GM18951 (cell line): ENCODE results near the gene KMT2C.

ENCODE experiments used
- POLR2A ChIP-seq: IDR thresholded peaks from 4 replicates; pipeline ENCODE4 v1.6.1; 2011; ENCODE audit warnings: mild to moderate bottlenecking; ENCODE audit not compliant: insufficient read length, insufficient read depth; ENCODE audit errors: extremely low read depth
- in situ Hi-C: fragments of 300-500 bp; cut with MboI; formaldehyde crosslinking; loops from one replicate; pipeline ENCODE4 v1.12.0; 2022; ENCODE audit warnings: low sequenced_read_pairs, mixed read lengths, inconsistent platforms; ENCODE audit not compliant: unreplicated experiment

KMT2C gene

DNA sequence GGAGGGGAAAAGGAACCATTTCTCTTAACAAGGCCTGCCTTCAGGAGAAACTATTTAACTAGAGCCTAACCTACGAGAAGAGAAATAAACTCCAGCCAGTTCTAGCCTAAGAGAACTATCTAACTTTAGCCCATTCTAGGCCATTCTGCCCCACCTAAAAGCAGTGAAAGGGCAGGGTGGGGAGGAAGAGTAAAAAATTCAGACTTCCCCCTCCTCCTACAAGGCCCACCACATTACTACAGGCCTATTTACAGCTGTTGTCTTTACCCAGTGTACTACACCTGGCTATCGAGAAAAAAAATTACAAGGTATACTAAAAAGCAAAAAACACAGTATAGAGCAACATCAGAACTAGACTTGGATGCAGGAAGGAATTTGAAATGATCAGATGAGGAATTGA, 93.0 kb downstream of the KMT2C start:
- TF ChIP-seq POLR2A: no peak
- in situ Hi-C loops: no loop called here

DNA sequence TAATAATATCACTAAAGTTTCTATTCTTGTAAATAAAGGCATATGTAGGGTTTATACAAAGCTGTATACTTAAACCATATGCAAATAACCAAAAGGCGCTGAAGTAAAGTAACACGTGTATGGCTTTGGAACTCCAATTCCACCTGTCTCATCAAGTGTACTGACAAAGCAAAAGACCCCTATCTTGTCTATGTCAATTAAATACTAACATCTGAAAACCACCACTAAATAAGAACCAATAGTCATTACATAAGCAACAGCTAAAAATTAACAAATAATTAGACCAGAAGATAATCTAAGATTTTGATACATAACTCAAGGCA, 93.9 kb downstream of the KMT2C start:
- in situ Hi-C loops: no loop called here
- no peak for TF ChIP-seq POLR2A

GRCh38 chr7:152341039-152341913, 94.5 kb downstream of the KMT2C start:
- no peak for TF ChIP-seq POLR2A
- in situ Hi-C loops: no loop called here

DNA sequence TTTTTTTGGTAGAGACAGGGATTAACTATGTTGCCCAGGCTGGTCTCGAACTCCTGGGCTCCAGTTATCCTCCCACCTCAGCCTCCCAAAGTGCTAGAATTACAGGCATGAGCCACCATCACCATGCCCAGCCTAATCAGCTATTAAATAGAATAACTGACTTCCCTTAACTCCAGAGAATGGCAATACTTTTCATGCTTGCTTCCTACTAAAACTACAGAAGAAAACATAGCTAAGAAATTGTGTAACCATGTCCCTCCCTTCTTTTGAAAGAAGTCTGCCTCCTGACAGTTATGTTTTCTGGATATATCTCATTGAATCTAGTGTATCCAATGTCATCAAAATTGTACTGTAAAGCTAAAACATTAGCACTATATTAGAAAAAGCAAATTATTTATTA, 95.6 kb downstream of the KMT2C start:
- in situ Hi-C loops: no loop called here
- no peak for TF ChIP-seq POLR2A

- in situ Hi-C loops: no loop called here
- no peak for TF ChIP-seq POLR2A
Measured at GRCh38 chr7:152338561-152338960, 97.2 kb downstream of the KMT2C start.

DNA sequence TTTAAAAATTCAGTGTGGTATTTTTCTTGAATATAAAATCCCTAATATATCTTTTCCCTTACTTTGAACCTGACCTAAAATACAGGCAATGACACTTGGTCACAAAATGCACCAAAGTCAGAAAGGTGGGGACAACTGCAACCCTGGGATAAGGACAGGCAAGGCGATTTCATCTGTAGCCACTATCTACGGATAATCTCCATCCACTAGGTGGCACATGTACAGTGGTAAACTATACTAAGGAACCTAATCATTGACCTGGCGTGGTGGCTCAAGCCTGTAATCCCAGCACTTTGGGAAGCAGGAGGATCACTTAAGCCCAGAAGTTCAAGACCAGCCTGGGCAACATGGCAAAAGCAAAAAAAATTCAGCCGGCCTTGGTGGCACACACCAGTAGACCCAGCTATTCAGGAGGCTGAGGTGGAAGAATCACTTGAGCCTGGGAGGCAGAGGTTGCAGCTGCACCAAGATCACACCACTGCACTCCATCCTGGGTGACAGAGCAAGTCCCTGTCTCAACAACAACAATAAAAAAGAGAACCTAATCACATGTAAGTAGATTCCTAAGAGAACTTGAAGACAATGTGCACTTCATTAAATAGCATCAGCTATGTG, 98.9 kb downstream of the KMT2C start:
- in situ Hi-C loops: no loop called here
- no peak for TF ChIP-seq POLR2A

- no peak for TF ChIP-seq POLR2A
- in situ Hi-C loops: no loop called here
Measured at GRCh38 chr7:152335900-152336571, 99.8 kb downstream of the KMT2C start.

DNA sequence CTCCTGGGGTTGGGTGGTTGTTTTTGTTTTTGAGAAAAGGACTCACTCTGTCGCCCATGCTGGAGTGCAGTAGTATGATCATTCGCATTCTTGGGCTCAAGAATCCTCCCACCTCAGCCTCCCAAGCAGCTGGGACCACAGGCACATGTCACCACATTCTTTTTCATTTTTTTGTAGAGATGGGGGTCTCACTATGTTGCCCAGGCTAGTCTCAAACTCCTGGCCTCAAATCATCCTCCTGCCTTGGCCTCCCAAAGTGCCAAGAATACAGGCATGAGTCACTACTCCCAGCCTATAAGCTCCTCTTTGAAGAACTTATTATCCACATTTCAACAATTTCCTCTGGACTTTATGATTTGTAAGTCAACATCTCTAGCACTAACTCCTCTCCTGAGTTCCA, 102.7 kb downstream of the KMT2C start:
- no peak for TF ChIP-seq POLR2A
- in situ Hi-C loops: no loop called here

GRCh38 chr7:152330827-152331226, 105.0 kb downstream of the KMT2C start:
- TF ChIP-seq POLR2A: no peak
- in situ Hi-C loops: no loop called here

DNA sequence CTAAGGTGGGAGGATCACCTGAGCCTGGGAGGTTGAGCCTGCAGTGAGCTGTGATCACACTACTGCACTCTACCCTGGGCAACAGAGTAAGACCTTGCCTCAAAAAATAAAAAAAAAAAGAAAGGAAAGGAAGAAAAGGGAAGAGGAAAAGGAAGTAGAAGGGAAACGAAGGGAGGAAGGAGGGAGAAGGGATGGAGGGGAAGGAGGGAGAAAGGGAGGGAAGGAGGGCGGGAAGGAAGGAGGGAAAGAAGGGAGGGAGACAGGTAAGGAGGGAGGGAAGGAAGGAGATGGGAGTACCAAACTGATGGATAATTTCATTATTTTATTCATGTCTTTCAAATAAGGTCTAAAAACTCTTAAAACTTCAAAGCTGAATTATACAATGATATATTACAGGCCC, 106.3 kb downstream of the KMT2C start:
- in situ Hi-C loops: no loop called here
- no peak for TF ChIP-seq POLR2A

GRCh38 chr7:152328234-152328633, 107.6 kb downstream of the KMT2C start:
- in situ Hi-C loops: no loop called here
- TF ChIP-seq POLR2A: no peak

- no peak for TF ChIP-seq POLR2A
- in situ Hi-C loops: no loop called here
Measured at GRCh38 chr7:152315845-152316244, 120.0 kb downstream of the KMT2C start.

DNA sequence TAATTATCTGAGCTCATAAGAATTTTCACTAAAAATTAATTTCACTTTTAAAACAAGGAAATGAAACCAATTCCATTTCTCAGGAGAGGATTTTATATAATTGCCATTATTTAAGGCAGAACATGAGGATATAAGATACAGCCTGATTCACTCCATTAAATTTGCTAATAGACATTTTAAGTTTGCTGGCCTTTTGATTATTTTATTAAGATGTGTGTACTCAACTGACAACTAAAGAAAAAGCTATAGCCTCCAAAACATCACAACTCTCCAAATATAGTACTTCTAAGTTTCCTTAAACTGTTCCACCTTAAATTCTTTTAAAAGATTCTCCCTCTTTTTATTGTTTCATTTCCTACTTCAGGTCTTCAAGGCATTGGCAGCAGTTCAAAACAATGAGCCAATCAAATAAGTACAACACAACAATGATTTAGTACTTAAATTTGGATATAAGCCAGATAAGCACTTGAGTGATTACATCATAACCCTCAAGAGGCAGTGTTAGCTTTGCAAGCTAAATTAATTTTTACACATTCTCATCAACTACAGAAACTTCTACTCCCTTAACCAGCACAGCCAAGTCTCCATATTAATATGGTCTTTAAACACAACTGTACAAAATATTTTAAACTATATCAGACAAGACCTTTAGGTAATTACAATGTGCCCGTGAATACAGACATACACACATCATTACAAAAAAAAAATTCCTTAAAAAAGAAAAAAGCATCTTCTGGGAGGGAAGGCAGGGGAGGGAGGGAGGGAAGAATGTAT, 121.8 kb downstream of the KMT2C start:
- in situ Hi-C loops: no loop called here
- TF ChIP-seq POLR2A: no peak

DNA sequence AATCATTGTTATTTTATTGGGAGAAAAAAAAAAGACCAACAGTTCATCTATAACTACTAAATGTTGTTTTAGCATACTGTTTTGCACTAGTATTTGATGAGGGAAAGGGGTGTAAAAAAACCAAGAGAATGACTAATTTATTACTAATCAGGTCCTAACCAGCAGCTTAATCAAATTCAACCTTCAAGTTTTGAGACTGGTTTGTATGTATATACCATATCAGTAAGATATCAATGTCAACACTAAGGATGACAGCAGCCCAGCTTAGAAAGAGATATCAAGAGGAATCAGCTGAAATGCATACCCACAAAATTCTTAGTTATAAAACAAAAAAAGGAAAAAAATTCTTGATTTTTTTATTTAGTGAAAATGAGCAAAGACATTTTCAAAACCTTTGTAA, 122.6 kb downstream of the KMT2C start:
- no peak for TF ChIP-seq POLR2A
- in situ Hi-C loops: no loop called here

GRCh38 chr7:152312316-152312715, 123.5 kb downstream of the KMT2C start:
- in situ Hi-C loops: no loop called here
- no peak for TF ChIP-seq POLR2A
